NCI-H146 treated with DMSO at 0.1 percent for 48 hours (cell line): Measurements from ENCODE around the gene PNRC2.
"Not testable (repeated sequence)": the region's sequence is repeated elsewhere in the genome, so short reads cannot be mapped to it uniquely, and the experiment has no call there.

Experiments used
- DNase-seq: peaks from one replicate; lab custom pipeline; 2025; ENCODE audit not compliant: unreplicated experiment; lab: John Stamatoyannopoulos, UW

PNRC2 gene

GRCh38 chr1:23987038-23987437 is 27.4 kb downstream of the PNRC2 start:
- DNase-seq = not testable (repeated sequence)

- no peak for DNase-seq
Observed at GRCh38 chr1:23989263-23989662, 29.6 kb downstream of the PNRC2 start.

- DNase-seq = not testable (repeated sequence)
Observed at GRCh38 chr1:23992011-23992410, 32.4 kb downstream of the PNRC2 start.

- no peak for DNase-seq
Observed at GRCh38 chr1:23995431-23995837, 35.8 kb downstream of the PNRC2 start.

GRCh38 chr1:23996700-23997229 is 37.1 kb downstream of the PNRC2 start:
- no peak for DNase-seq

- DNase-seq = no peak
Observed at GRCh38 chr1:23997812-23998211, 38.2 kb downstream of the PNRC2 start.

GRCh38 chr1:23999156-23999671 is 39.6 kb downstream of the PNRC2 start:
- DNase-seq = no peak

GRCh38 chr1:24002695-24003094 is 43.1 kb downstream of the PNRC2 start:
- DNase-seq = no peak

- no peak for DNase-seq
Observed at GRCh38 chr1:24003331-24003972, 43.8 kb downstream of the PNRC2 start.

GRCh38 chr1:24004132-24004531 is 44.5 kb downstream of the PNRC2 start:
- no peak for DNase-seq

GRCh38 chr1:24005163-24005562 is 45.5 kb downstream of the PNRC2 start:
- no peak for DNase-seq

- DNase-seq = no peak
Observed at GRCh38 chr1:24007079-24007478, 47.5 kb downstream of the PNRC2 start.

GRCh38 chr1:24008574-24009184 is 49.1 kb downstream of the PNRC2 start:
- DNase-seq = not testable (repeated sequence)

- no peak for DNase-seq
Observed at GRCh38 chr1:24009406-24009805, 49.8 kb downstream of the PNRC2 start.

GRCh38 chr1:24010650-24011049 is 51.0 kb downstream of the PNRC2 start:
- DNase-seq = no peak

GRCh38 chr1:24012878-24013277 is 53.2 kb downstream of the PNRC2 start:
- not testable (repeated sequence) for DNase-seq
